Measurements from ENCODE around the gene NFIB. TPM values are rescaled to one million over a fixed set of nuclear protein-coding genes. Genes with fewer than 3 reads are reported as not detected.

NFIB gene
- total and polyA plus RNA-seq, 4 donors = 10.8 to 278 (median 88.6) TPM

GRCh38 chr9:14247577-14247976 lies 66.4 kb downstream of the NFIB start:
- ATAC-seq (ENCODE audit: low FRiP score) = no peak

GRCh38 chr9:14246951-14247350 lies 67.0 kb downstream of the NFIB start:
- Histone ChIP-seq H3K4me3 (ENCODE audit: low read length in 2 of 2) (no peak overlapping the region), H3K27me3 (ENCODE audit: control insufficient read depth in 1 of 2, insufficient read depth in 2 of 2, low read length in 1 of 2) (no peaks in the 10 kb centered on the region), H3K9me3 (ENCODE audit: control insufficient read depth, low read length) (no peaks in the 10 kb centered on the region), H3K36me3 (ENCODE audit: control insufficient read depth in 1 of 2, insufficient read depth in 2 of 2, low read length in 1 of 2) (no peaks in the 10 kb centered on the region), H3K27ac (ENCODE audit: low read depth in 1 of 2, low read length in 2 of 2) (no peak overlapping the region), H3K4me1 (ENCODE audit: control insufficient read depth in 1 of 2, insufficient read depth in 2 of 2, low read length in 2 of 2) (peaks cover 3 to 8% of the 10 kb centered on the region in 2 donors)
- DNase-seq (no peak), ATAC-seq (ENCODE audit: low FRiP score) (no peak)
- WGBS, 2 donors = 69 to 78% methylated on average over 1 of the region's 1 CpG
- intact Hi-C loops (cut with DNase I) = no loop called here

More at GRCh38 chr9:14247577-14247976, 66.4 kb downstream of the NFIB start:
- no peak overlapping the region for H3K27ac ChIP-seq (ENCODE audit: low read depth in 1 of 2, low read length in 2 of 2)
- H3K4me3 ChIP-seq (ENCODE audit: low read length in 2 of 2) = no peak overlapping the region
- no peak for DNase-seq
- H3K36me3 ChIP-seq (ENCODE audit: control insufficient read depth in 1 of 2, insufficient read depth in 2 of 2, low read length in 1 of 2) = no peaks in the 10 kb centered on the region
- H3K4me1 ChIP-seq (ENCODE audit: control insufficient read depth in 1 of 2, insufficient read depth in 2 of 2, low read length in 2 of 2) = peaks cover 3 to 8% of the 10 kb centered on the region in 2 donors
- H3K27me3 ChIP-seq (ENCODE audit: control insufficient read depth in 1 of 2, insufficient read depth in 2 of 2, low read length in 1 of 2) = no peaks in the 10 kb centered on the region
- intact Hi-C loops (cut with DNase I) = no loop called here
- no peaks in the 10 kb centered on the region for H3K9me3 ChIP-seq (ENCODE audit: control insufficient read depth, low read length)
- whole genome bisulfite sequencing, 2 donors = 95 to 99% methylated on average over 1 of the region's 1 CpG

- Histone ChIP-seq H3K4me3 (ENCODE audit: low read length in 2 of 2) (no peak overlapping the region), H3K9me3 (ENCODE audit: control insufficient read depth, low read length) (no peaks in the 10 kb centered on the region), H3K4me1 (ENCODE audit: control insufficient read depth in 1 of 2, insufficient read depth in 2 of 2, low read length in 2 of 2) (peaks cover 3 to 8% of the 10 kb centered on the region in 2 donors), H3K27ac (ENCODE audit: low read depth in 1 of 2, low read length in 2 of 2) (no peak overlapping the region), H3K36me3 (ENCODE audit: control insufficient read depth in 1 of 2, insufficient read depth in 2 of 2, low read length in 1 of 2) (no peaks in the 10 kb centered on the region), H3K27me3 (ENCODE audit: control insufficient read depth in 1 of 2, insufficient read depth in 2 of 2, low read length in 1 of 2) (no peaks in the 10 kb centered on the region)
- intact Hi-C loops (cut with DNase I) = loop anchor here in 1 of 2 donors (2.0 kb wide), 1 partner anchor 27 kb away; no protein-coding TSS in a partner anchor
- WGBS, 2 donors = 61 to 73% methylated on average over 3 of the region's 3 CpGs
- no peak for ATAC-seq (ENCODE audit: low FRiP score)
- DNase-seq = no peak
These were observed 67.9 kb downstream of the NFIB start for GRCh38 chr9:14245901-14246525.

DNA sequence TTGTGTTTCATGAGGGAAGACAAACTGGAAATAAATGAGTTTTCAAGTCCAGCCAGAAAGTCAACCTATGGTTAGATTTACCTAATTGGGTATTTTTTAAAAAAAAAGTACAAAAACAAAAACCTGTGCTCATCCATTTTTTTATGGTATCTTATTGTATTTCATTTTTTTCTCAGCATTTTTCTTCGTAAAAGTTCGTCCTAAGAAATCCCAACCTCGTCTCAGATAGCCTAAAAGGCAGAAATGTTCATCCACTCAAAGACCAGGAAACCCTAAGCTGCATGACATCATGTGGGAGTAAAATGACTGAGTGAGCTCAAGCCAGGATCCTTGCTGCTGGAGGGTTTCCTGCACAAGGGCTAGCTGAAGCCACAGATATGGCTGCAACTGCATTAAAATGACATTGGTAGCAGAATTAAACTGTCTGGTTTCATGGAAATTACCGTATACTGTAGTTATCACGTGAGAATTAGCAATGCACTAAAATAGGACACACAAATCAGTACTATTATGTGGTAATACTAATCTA lies 70.4 kb downstream of the NFIB start:
- WGBS, 2 donors = 76 to 81% methylated on average over 5 of the region's 5 CpGs
- ATAC-seq (ENCODE audit: low FRiP score) = no peak
- no peaks in the 10 kb centered on the region for H3K36me3 ChIP-seq (ENCODE audit: control insufficient read depth in 1 of 2, insufficient read depth in 2 of 2, low read length in 1 of 2)
- no peaks in the 10 kb centered on the region for H3K9me3 ChIP-seq (ENCODE audit: control insufficient read depth, low read length)
- no peaks in the 10 kb centered on the region for H3K27me3 ChIP-seq (ENCODE audit: control insufficient read depth in 1 of 2, insufficient read depth in 2 of 2, low read length in 1 of 2)
- no peak overlapping the region for H3K4me3 ChIP-seq (ENCODE audit: low read length in 2 of 2)
- H3K4me1 ChIP-seq (ENCODE audit: control insufficient read depth in 1 of 2, insufficient read depth in 2 of 2, low read length in 2 of 2) = peaks cover 0 to 3% of the 10 kb centered on the region in 2 donors
- no peak for DNase-seq
- no peak overlapping the region for H3K27ac ChIP-seq (ENCODE audit: low read depth in 1 of 2, low read length in 2 of 2)
- intact Hi-C loops (cut with DNase I) = loop anchor here in 1 of 2 donors (2.0 kb wide), 1 partner anchor 29 kb away; no protein-coding TSS in a partner anchor

DNA sequence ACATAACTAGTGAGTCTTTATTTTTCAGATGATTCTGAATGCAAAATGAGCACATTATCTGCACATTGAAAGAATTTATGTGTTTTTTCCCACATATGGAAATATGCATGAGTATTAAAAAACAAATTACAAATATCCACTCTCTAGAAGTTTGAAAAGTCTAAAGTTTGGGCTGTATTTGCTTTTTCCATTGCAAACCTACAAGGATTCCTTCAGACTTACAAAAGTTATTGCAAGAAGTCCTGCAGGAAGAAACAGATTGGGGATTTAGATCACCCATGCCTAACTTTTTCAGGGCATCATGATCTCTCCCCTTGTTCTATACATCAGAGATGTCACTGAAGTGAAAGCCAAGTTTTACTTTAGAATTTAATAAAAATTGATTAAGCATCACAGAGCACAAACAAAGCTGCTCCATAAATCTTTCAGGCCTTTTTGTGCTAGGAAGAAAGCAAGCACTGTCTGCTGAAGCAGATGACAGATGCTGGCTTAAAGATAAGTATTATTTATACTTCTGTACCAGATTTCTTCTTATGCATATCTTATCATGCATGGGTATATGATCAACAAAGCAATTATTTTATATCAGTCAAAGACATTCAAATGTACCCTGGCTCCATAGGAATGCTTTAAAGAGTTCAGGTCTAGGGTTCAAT lies 71.7 kb downstream of the NFIB start:
- Histone ChIP-seq H3K9me3 (ENCODE audit: control insufficient read depth, low read length) (no peaks in the 10 kb centered on the region), H3K4me3 (ENCODE audit: low read length in 2 of 2) (no peak overlapping the region), H3K27me3 (ENCODE audit: control insufficient read depth in 1 of 2, insufficient read depth in 2 of 2, low read length in 1 of 2) (no peaks in the 10 kb centered on the region), H3K36me3 (ENCODE audit: control insufficient read depth in 1 of 2, insufficient read depth in 2 of 2, low read length in 1 of 2) (no peaks in the 10 kb centered on the region), H3K4me1 (ENCODE audit: control insufficient read depth in 1 of 2, insufficient read depth in 2 of 2, low read length in 2 of 2) (peaks cover 4% of the 10 kb centered on the region in 2 donors), H3K27ac (ENCODE audit: low read depth in 1 of 2, low read length in 2 of 2) (no peak overlapping the region)
- DNase-seq = no peak
- no peak for ATAC-seq (ENCODE audit: low FRiP score)
- intact Hi-C loops (cut with DNase I) = no loop called here

DNA sequence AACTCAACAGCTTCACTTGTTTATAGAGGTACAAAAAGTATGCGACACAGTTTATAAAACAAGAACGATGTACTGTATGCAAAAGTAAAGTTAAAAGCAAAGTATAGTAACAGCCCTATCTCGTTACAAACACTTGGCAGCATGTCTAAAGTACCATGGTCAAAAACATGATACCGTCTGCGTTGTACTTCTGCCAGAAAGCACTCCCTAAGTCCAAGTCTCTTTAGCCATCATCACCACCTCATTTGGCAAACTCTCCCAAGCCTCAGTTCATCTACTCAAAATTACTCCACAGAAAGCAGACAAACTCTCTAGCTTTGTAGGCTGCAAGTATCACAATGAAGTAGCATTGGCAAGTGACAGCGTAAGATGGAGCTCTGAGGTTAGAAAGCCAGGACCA lies 73.4 kb downstream of the NFIB start:
- no peaks in the 10 kb centered on the region for H3K27me3 ChIP-seq (ENCODE audit: control insufficient read depth in 1 of 2, insufficient read depth in 2 of 2, low read length in 1 of 2)
- 13 to 14% methylated on average over 6 of the region's 6 CpGs for WGBS, 2 donors
- no peak for DNase-seq
- H3K4me3 ChIP-seq (ENCODE audit: low read length in 2 of 2) = no peak overlapping the region
- H3K4me1 ChIP-seq (ENCODE audit: control insufficient read depth in 1 of 2, insufficient read depth in 2 of 2, low read length in 2 of 2) = peaks cover 3 to 10% of the 10 kb centered on the region in 2 donors
- intact Hi-C loops (cut with DNase I) = no loop called here
- no peaks in the 10 kb centered on the region for H3K9me3 ChIP-seq (ENCODE audit: control insufficient read depth, low read length)
- H3K27ac ChIP-seq (ENCODE audit: low read depth in 1 of 2, low read length in 2 of 2) = no peak overlapping the region
- ATAC-seq (ENCODE audit: low FRiP score) = no peak
- no peaks in the 10 kb centered on the region for H3K36me3 ChIP-seq (ENCODE audit: control insufficient read depth in 1 of 2, insufficient read depth in 2 of 2, low read length in 1 of 2)

DNA sequence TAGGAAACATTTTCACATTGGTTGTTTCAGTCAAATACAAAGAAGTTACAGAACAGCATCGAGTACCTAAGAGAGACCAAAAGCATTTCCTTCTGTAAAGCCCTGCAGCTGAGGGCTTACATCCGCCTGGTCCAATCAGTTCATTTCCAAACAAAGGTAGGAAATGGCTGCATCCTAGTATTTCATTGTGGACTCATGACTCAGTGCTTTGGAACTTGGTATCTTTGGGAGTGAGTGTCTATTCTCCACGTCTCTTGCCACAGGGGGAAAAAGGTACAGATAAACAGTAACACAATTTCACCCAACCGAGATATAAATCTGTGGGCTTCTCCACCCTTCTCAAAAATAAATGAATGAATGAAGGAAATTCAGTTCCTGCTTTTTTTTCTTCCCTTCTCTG lies 75.4 kb downstream of the NFIB start:
- DNase-seq = no peak
- 32 to 36% methylated on average over 4 of the region's 4 CpGs for WGBS, 2 donors
- Histone ChIP-seq H3K27ac (ENCODE audit: low read depth in 1 of 2, low read length in 2 of 2) (no peak overlapping the region), H3K4me3 (ENCODE audit: low read length in 2 of 2) (no peak overlapping the region), H3K36me3 (ENCODE audit: control insufficient read depth in 1 of 2, insufficient read depth in 2 of 2, low read length in 1 of 2) (no peaks in the 10 kb centered on the region), H3K27me3 (ENCODE audit: control insufficient read depth in 1 of 2, insufficient read depth in 2 of 2, low read length in 1 of 2) (no peaks in the 10 kb centered on the region), H3K9me3 (ENCODE audit: control insufficient read depth, low read length) (no peaks in the 10 kb centered on the region), H3K4me1 (ENCODE audit: control insufficient read depth in 1 of 2, insufficient read depth in 2 of 2, low read length in 2 of 2) (peaks cover 3 to 10% of the 10 kb centered on the region in 2 donors)
- intact Hi-C loops (cut with DNase I) = no loop called here
- ATAC-seq (ENCODE audit: low FRiP score) = no peak

GRCh38 chr9:14238079-14238478 lies 75.9 kb downstream of the NFIB start:
- Histone ChIP-seq H3K36me3 (ENCODE audit: control insufficient read depth in 1 of 2, insufficient read depth in 2 of 2, low read length in 1 of 2) (no peaks in the 10 kb centered on the region), H3K4me1 (ENCODE audit: control insufficient read depth in 1 of 2, insufficient read depth in 2 of 2, low read length in 2 of 2) (peaks cover 3 to 10% of the 10 kb centered on the region in 2 donors), H3K27me3 (ENCODE audit: control insufficient read depth in 1 of 2, insufficient read depth in 2 of 2, low read length in 1 of 2) (no peaks in the 10 kb centered on the region), H3K4me3 (ENCODE audit: low read length in 2 of 2) (no peak overlapping the region), H3K9me3 (ENCODE audit: control insufficient read depth, low read length) (no peaks in the 10 kb centered on the region), H3K27ac (ENCODE audit: low read depth in 1 of 2, low read length in 2 of 2) (no peak overlapping the region)
- intact Hi-C loops (cut with DNase I) = no loop called here
- ATAC-seq (ENCODE audit: low FRiP score) = peak; percentile 44
- WGBS, 2 donors = 58 to 74% methylated on average over 3 of the region's 3 CpGs
- no peak for DNase-seq

DNA sequence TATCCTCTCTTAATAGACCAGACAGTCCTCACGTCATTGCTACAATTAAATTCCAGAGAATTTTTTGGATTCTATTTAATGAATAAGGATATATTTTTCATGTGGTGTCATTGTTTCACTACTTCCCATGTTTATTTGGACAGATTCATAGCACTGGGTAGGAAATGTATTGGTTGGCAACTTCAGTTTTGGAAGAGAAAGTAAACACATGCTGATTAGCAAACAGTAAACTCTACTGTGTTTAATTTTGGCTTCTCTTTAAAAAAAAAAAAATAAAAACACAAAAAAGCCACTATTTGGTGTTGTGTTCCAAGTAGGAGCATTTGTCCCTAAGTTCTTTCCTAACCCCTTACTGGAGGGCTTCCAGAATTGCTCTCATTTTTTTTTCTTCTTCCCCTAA lies 77.3 kb downstream of the NFIB start:
- Histone ChIP-seq H3K4me1 (ENCODE audit: control insufficient read depth in 1 of 2, insufficient read depth in 2 of 2, low read length in 2 of 2) (peaks cover 5 to 11% of the 10 kb centered on the region in 2 donors), H3K27me3 (ENCODE audit: control insufficient read depth in 1 of 2, insufficient read depth in 2 of 2, low read length in 1 of 2) (no peaks in the 10 kb centered on the region), H3K9me3 (ENCODE audit: control insufficient read depth, low read length) (no peaks in the 10 kb centered on the region), H3K36me3 (ENCODE audit: control insufficient read depth in 1 of 2, insufficient read depth in 2 of 2, low read length in 1 of 2) (no peaks in the 10 kb centered on the region), H3K4me3 (ENCODE audit: low read length in 2 of 2) (no peak overlapping the region), H3K27ac (ENCODE audit: low read depth in 1 of 2, low read length in 2 of 2) (no peak overlapping the region)
- 3 to 6% methylated on average over 1 of the region's 1 CpG for WGBS, 2 donors
- DNase-seq = no peak
- intact Hi-C loops (cut with DNase I) = no loop called here
- ATAC-seq (ENCODE audit: low FRiP score) = no peak

All from aorta (tissue), 5 donors.